Ascending aorta (tissue), 2 donors: ENCODE data around the gene UBFD1. TPM values are rescaled to one million over a fixed set of nuclear protein-coding genes. Genes with fewer than 3 reads are reported as not detected.
A peak's percentile ranks its signal among the peaks of the same experiment; 100 is the strongest.
"Not testable (repeated sequence)": the region's sequence is repeated elsewhere in the genome, so short reads cannot be mapped to it uniquely, and the experiment has no call there.

Experiments used
- DNase-seq, 2 donors: peaks; one replicate each; pipeline ENCODE4 v3.0.0-alpha.2; 2019; ENCODE audit warnings: low spot score in 2 of 2
- H3K27ac ChIP-seq, 2 donors: fragments of 200-600 bp; sonication (generic); one replicate each; pipeline ENCODE4 v1.5.1; 2016 to 2017; ENCODE audit warnings: mild to moderate bottlenecking in 1 of 2
- H3K27me3 ChIP-seq: fragments of 200-600 bp; sonication (generic); one replicate; pipeline ENCODE4 v1.5.1; 2017
- H3K36me3 ChIP-seq, 2 donors: fragments of 200-600 bp; sonication (generic); one replicate each; pipeline ENCODE4 v1.5.1; 2016
- H3K4me1 ChIP-seq, 2 donors: fragments of 200-600 bp; sonication (generic); one replicate each; pipeline ENCODE4 v1.5.1; 2016 to 2017; ENCODE audit warnings: mild to moderate bottlenecking in 1 of 2
- H3K4me3 ChIP-seq, 2 donors: fragments of 200-600 bp; sonication (generic); one replicate each; pipeline ENCODE4 v1.5.1; 2016 to 2017; ENCODE audit warnings: mild to moderate bottlenecking in 1 of 2
- H3K9me3 ChIP-seq, 2 donors: fragments of 200-600 bp; sonication (generic); one replicate each; pipeline ENCODE4 v1.5.1; 2016
- intact Hi-C: fragments of 100-400 bp; cut with DNase I; formaldehyde crosslinking; loops from one replicate; pipeline ENCODE4 v1.15.1; 2023
- total RNA-seq: library from RNA; depleted of rRNA; stranded (reverse); fragments of >200 nt; gene quantifications from one replicate; pipeline ENCODE4 v1.1.0, GENCODE V29; 2016
- TF ChIP-seq, protein P1 (sequence below), 3 experiments: fragments of 200-600 bp in 2 of 3; fragments of 450-650 bp in 1 of 3; sonication (generic) in 2 of 3; IDR thresholded peaks; one replicate each; pipeline ENCODE4 v1.5.1; 2016 to 2019; ENCODE audit warnings: antibody characterized with exemption in 3 of 3, mild to moderate bottlenecking in 1 of 3, moderate library complexity in 1 of 3

UBFD1 gene
- total RNA-seq, 1 donor from 2014 or later, result 51.8 TPM

- peak within 1 kb of the TSS; percentile 95 to 98 for H3K4me3 ChIP-seq
- H3K27ac ChIP-seq, result peak within 1 kb of the TSS; percentile 59 to 92
- peak; percentile 46 to 92 for DNase-seq
- peaks cover 0 to 10% of the 10 kb centered on the region in 2 donors for H3K4me1 ChIP-seq
- intact Hi-C loops, result loop anchor here (1.0 to 2.0 kb wide), 2 partner anchors 47 to 58 kb away; partner anchors contain the start of genes COG7, EARS2 and UBFD1
- no peaks in the 10 kb centered on the region for H3K27me3 ChIP-seq
- TF ChIP-seq, protein P1, sequence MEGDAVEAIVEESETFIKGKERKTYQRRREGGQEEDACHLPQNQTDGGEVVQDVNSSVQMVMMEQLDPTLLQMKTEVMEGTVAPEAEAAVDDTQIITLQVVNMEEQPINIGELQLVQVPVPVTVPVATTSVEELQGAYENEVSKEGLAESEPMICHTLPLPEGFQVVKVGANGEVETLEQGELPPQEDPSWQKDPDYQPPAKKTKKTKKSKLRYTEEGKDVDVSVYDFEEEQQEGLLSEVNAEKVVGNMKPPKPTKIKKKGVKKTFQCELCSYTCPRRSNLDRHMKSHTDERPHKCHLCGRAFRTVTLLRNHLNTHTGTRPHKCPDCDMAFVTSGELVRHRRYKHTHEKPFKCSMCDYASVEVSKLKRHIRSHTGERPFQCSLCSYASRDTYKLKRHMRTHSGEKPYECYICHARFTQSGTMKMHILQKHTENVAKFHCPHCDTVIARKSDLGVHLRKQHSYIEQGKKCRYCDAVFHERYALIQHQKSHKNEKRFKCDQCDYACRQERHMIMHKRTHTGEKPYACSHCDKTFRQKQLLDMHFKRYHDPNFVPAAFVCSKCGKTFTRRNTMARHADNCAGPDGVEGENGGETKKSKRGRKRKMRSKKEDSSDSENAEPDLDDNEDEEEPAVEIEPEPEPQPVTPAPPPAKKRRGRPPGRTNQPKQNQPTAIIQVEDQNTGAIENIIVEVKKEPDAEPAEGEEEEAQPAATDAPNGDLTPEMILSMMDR (IDR thresholded peaks at IDR 0.05), result no peak
- H3K36me3 ChIP-seq, result peaks cover 0 to 4% of the 10 kb centered on the region in 2 donors
- no peaks in the 10 kb centered on the region for H3K9me3 ChIP-seq
Observed at GRCh38 chr16:23510164-23510914, 47.2 kb upstream of the UBFD1 start, which contains the start of gene GGA2. TSS of gene GGA2 (minus strand) at chr16:23510494. CDS start at chr16:23510411, 83 bp downstream.

DNA sequence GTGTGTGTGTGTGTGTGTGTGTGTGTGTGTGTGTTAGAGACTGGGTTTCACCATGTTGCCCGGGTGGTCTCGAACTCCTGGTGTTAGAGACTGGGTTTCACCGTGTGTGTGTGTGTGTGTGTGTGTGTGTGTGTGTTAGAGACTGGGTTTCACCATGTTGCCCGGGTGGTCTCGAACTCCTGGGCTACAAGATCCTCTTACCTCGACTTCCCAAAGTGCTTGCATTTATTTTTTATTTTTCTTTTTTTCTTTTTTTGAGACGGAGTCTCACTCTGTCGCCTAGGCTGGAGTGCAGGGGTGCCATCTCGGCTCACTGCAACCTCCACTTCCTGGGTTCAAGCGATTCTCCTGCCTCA lies 46.6 kb upstream of the UBFD1 start:
- Histone ChIP-seq H3K27ac (peak overlapping the region in 1 of 2 donors; percentile 92), H3K4me3 (peak overlapping the region; percentile 95 to 98)
- not testable (repeated sequence) for H3K36me3 ChIP-seq, H3K9me3 ChIP-seq, H3K4me1 ChIP-seq, H3K27me3 ChIP-seq, DNase-seq
- intact Hi-C loops, result loop anchor here (1.0 to 2.0 kb wide), 2 partner anchors 46 to 58 kb away; partner anchors contain the start of genes COG7, EARS2 and UBFD1

GRCh38 chr16:23511731-23512130 lies 45.8 kb upstream of the UBFD1 start:
- Histone ChIP-seq H3K27ac (no peak overlapping the region), H3K4me1 (peaks cover 0 to 10% of the 10 kb centered on the region in 2 donors), H3K4me3 (no peak overlapping the region), H3K27me3 (no peaks in the 10 kb centered on the region), H3K9me3 (no peaks in the 10 kb centered on the region), H3K36me3 (peaks cover 0 to 4% of the 10 kb centered on the region in 2 donors)
- TF ChIP-seq, protein P1 (IDR thresholded peaks at IDR 0.05), result no peak
- no peak for DNase-seq
- intact Hi-C loops, result loop anchor here (2.0 kb wide), 1 partner anchor 59 kb away; the partner anchor contains the start of gene COG7

DNA sequence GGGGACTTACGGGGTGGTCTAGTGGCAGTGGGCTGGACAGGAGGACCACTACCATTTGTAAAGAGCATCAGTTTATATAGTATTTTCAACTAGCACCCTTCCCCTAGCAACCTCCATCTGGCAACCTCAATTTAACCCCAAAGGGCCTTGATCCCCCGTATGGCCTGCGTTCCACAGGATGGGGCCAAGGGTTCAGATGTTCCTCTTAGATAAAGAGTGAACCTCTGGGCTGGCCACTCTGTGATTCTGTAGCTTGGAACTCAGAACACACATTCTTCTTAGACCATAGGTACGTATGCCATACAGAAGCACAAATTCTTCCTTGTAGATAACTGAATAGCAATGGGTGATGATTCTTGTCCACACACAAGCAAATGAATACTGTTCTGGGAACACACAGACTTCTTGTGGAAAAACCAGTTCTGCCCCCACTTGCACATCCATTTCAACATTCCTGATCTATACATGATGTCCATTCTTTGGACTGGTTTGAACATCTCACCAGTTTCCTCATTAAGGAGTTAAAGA lies 45.3 kb upstream of the UBFD1 start:
- H3K36me3 ChIP-seq, result peaks cover 0 to 4% of the 10 kb centered on the region in 2 donors
- H3K27me3 ChIP-seq, result no peaks in the 10 kb centered on the region
- H3K4me3 ChIP-seq, result no peak overlapping the region
- no peaks in the 10 kb centered on the region for H3K9me3 ChIP-seq
- H3K27ac ChIP-seq, result no peak overlapping the region
- DNase-seq, result no peak
- TF ChIP-seq, protein P1 (IDR thresholded peaks at IDR 0.05), result no peak
- intact Hi-C loops, result no loop called here
- H3K4me1 ChIP-seq, result peaks cover 0 to 10% of the 10 kb centered on the region in 2 donors

GRCh38 chr16:23514381-23515152 lies 43.0 kb upstream of the UBFD1 start:
- DNase-seq, result no peak
- H3K9me3 ChIP-seq, result no peaks in the 10 kb centered on the region

More at GRCh38 chr16:23514381-23515152, 43.0 kb upstream of the UBFD1 start:
- intact Hi-C loops, result no loop called here
- TF ChIP-seq, protein P1 (IDR thresholded peaks at IDR 0.05), result no peak
- peaks cover 0 to 8% of the 10 kb centered on the region in 2 donors for H3K36me3 ChIP-seq
- no peak overlapping the region for H3K27ac ChIP-seq
- no peaks in the 10 kb centered on the region for H3K4me1 ChIP-seq
- no peak overlapping the region for H3K4me3 ChIP-seq
- no peaks in the 10 kb centered on the region for H3K27me3 ChIP-seq
